GM21515 (cell line): ENCODE measurements around the gene CCDC34.

Experiments used
- ATAC-seq: cut with Tn5 transposase; IDR thresholded peaks from one replicate; pipeline ENCODE4 v1.9.1; 2021; ENCODE audit not compliant: unreplicated experiment

Gene CCDC34

GRCh38 chr11:27291954-27292636, 70.9 kb downstream of the CCDC34 start:
- no peak for ATAC-seq

GRCh38 chr11:27291302-27291889, 71.6 kb downstream of the CCDC34 start:
- ATAC-seq = no peak

- no peak for ATAC-seq
Measured at GRCh38 chr11:27290261-27291050, 72.6 kb downstream of the CCDC34 start.
